ENCODE measurements around the gene CPN2. TPM values are rescaled to one million over a fixed set of nuclear protein-coding genes. Genes with fewer than 3 reads are reported as not detected.

Gene CPN2
- total RNA-seq, 2 experiments from 2014 or later: not detected

Other genes starting within 250 kb of the CPN2 start
- gene HES1, start 215.2 kb downstream of the CPN2 start, total RNA-seq: not detected
- not detected for gene LRRC15, start 18.4 kb upstream of the CPN2 start, total RNA-seq
- under 1 TPM; 0.08 to 0.31 TPM for gene GP5, start 47.9 kb upstream of the CPN2 start, total RNA-seq
- gene ATP13A3, start 135.7 kb upstream of the CPN2 start, total RNA-seq: 100 to 1,000 TPM; 186 to 213 TPM